Stimulated activated CD4-positive, alpha-beta T cell treated with anti-CD3 and anti-CD28 coated beads, Interleukin-1b, Interleukin-23, amount 100 ng/mL, for 48 hours (primary cell): ENCODE results near the gene PTPRA.
A peak's percentile ranks its signal among the peaks of the same experiment; 100 is the strongest.
"Not testable (repeated sequence)": the region's sequence is repeated elsewhere in the genome, so short reads cannot be mapped to it uniquely, and the experiment has no call there.

ENCODE experiments used
- DNase-seq: peaks from one replicate; pipeline ENCODE4 v3.0.0-alpha.2; 2020

Gene PTPRA

DNA sequence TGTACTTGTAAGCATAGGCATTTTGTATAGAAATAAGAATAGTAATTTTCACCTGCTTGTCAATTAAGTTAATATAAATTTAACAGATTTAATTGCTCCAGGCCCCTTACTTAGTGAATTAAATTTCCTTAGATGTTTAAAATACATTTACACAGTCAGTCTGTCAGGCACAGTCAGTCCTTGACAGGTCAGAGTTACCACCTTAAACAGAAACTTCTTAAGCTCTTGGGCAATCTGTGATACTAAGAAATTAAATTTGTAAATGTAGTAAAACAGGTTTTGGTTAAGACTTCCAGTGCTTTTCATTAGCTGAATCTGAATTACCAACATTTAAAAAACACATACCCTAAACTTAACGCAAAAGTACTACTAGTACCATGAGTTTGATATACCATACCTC is 15.9 kb downstream of the PTPRA start:
- DNase-seq = no peak

DNA sequence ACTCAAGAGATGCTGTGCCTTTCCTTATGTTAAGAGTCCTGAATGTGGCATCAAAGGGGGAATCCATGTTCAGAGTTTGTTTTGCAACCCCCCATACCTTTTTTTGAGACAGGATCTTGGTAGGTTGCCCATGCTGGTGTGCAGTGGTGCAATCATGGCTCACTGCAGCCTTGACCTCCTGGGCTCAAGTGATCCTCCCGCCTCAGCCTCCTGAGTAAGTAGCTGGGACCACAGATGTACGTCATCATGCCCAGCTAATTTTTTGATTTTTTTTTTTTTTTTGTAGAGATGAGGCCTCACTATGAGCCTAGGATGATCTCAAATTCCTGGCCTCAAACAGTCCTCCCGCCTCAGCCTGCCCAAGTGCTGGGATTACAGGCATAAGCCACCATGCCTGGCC is 16.5 kb downstream of the PTPRA start:
- DNase-seq = no peak

DNA sequence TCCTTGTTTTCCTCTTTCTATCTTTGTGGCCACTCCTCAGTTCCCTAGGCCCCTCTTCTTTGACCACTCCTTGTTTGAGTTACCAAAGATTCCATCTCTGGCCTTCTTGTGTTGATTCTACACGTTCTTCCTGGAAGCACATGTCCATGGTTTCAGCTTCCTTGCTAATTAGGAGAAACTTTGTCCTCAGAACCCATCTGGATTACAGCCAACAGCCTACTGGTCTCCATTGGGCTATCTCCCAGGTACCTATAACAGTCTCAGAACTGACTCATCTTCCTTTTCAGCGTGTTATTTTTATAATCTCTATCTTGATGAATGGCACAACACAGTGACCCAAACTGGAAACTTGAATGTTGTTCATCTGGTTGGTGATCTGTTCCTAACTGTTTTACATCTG is 17.5 kb downstream of the PTPRA start:
- DNase-seq = no peak

DNA sequence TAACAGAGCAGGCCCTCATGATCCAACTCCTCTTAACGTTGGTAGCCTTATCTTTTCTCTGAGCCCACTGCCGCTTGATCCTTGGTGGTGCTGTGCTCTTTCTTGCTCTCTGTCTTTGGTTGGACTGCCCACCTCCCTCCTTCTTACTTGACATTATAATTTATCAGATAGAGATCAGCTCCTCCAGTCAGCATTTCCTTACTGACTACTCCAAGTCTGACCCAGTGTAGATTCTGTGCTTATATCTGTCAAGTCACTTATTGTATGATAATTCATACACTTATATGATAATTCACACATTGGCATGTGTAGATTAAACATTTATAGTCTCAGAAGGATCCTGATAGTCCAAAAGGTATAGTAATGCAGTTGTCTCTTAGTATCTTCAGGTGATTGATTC is 18.1 kb downstream of the PTPRA start:
- no peak for DNase-seq

DNA sequence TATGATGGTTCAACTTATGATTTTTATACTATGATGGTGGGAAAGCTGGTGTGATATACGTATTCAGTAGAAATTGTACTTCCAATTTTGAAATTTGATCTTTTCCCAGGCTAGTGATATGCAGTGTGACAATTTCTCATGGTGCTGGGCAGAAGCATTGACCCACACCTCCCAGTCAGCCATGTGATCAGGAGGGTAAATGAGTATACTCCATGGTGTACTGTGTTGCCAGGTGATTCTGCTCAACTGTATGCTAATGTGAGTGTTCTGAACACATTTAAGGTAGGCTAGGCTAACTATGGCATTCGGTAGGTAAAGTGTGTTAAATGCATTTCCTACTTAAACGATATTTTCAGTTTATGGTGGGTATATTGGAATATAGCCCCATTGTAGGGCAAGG is 19.1 kb downstream of the PTPRA start:
- DNase-seq = no peak

DNA sequence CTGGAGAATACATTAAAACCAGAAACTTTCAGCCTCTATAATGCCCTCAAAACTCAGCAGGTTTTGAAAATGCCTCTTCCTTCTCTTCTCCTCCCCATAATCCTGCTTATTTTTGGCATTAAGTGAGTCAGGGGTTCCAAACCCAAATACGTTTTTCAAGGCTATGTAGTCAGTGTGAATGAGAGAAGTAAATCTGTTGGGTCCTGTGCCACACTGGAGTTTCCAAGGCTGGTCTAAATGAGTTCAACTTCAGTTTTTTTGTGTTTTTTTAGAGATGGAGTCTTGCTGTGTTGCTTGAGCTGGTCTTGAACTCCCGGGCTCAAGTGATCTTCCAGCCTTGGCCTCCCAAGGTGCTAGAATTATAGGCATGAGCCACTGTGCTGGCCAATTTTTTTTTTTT is 20.9 kb downstream of the PTPRA start:
- DNase-seq = no peak

DNA sequence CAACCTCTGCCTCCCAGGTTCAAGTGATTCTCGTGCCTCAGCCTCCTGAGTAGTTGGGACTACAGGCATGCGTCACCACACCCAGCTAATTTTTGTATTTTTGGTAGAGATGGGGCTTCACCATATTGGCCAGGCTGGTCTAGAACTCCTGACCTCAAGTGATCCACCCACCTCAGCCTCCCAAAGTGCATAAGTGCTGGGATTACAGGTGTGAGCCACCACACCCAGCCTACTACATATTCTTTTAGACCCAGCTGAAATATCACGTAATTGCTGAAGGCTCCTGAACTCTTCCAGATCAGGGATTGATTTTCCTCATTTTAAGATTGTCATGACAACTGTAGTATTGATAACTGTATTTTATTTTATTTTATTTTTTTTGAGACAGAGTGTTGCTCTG is 21.9 kb downstream of the PTPRA start:
- not testable (repeated sequence) for DNase-seq

DNA sequence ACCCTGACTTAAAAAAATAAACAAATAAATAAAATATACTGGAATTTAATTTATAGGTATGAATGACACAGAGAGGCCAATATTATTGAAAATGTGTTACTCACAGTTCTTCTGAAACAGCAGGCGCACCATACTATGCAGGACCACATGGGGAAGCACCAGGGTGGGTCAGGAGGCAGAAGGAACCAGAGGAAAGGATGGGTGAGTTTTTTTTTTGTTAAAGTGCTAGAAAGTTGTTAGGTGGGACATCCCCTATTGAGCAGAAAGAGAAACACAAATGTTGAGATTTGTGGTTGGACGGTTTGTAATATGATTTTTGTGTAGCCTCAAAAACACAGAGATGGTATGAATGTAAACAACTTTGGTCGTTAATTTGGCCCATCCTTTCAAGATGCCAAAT is 26.0 kb downstream of the PTPRA start:
- peak; percentile 34 for DNase-seq

DNA sequence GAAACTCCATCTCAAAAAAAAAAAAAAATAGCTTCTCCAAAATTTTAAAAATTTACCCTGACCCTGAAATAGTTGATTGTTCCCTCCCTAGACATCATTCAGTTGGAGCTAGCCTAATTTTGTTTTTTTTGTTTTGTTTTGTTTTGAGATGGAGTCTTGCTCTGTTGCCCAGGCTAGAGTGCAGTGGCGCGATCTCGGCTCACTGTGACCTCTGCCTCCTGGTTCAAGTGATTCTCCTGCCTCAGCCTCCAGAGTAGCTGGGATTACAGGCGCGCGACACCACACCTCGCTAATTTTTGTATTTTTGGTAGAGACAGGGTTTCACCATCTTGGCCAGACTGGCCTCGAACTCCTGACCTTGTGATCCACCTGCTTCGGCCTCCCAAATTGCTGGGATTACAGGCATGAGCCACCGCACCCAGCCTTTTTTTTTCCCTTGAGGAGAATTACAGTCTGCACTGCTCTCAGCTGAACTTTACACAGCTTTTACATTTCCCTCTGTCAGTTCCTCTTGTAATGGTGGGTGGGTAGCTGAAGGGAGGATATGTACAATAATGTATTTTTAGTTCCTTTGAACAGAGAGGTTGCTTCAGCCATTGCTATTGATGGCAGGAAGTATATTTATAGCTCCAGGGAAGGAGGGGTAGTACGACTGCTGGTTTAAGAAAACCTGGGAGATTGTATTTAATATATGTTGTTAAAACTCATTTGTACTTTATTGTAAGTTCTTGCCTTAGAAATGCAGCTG is 27.7 kb downstream of the PTPRA start:
- no peak for DNase-seq

DNA sequence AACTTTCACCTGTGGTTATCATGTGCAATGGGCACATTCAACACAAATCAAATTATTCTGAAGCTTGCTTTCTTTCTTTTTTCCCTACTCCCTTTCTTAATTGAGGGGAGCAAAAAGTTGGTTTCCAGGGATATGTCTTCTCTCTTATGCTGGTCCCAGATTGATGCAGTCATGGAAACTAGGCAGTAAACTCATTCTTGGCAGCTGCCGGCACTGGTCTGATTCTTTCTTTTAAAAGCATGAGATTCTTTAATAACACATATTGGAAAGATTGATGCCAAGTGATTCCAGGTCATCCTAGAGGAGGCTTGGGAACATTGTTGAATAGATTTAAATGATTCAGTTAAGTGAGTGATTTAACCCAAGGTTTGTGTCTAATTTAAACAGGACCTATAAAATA is 29.0 kb downstream of the PTPRA start:
- DNase-seq = no peak

DNA sequence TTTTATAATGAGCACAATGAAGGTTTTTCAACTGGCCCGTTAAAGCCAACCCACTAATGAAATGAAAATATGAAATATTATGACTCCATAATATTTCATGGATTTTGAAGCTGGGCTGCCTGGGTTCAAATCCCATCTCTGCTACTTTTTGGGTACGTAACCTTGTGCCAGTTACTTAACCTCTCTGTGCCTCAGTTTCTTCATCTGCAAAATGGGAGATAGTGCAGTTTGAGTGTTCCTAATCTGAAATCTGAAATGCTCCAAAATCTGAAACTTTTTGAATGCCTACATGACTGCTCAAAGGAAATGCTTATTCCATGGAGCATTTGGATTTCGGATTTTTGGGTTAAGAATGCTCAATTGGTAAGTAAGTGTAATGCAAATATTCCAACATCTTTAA is 29.5 kb downstream of the PTPRA start:
- DNase-seq = no peak

DNA sequence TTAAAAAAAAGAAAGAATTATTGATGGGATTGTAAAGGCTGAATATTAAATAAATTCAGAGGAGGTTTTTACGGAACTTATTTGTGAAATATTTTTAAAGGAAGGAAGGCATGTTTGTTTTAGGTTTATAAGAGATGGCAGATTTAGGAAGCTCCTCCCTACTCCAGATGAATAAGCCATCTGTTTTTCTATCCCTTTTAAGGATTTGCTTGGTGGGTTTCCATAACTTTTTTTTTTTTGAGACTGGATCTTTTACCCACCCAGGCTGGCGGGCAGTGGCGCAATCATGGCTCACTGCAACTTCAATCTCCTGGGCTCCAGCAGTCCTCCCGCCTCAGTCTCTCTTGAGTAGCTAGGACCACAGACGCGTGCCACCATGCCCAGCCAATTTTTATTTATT is 30.4 kb downstream of the PTPRA start:
- DNase-seq = no peak

DNA sequence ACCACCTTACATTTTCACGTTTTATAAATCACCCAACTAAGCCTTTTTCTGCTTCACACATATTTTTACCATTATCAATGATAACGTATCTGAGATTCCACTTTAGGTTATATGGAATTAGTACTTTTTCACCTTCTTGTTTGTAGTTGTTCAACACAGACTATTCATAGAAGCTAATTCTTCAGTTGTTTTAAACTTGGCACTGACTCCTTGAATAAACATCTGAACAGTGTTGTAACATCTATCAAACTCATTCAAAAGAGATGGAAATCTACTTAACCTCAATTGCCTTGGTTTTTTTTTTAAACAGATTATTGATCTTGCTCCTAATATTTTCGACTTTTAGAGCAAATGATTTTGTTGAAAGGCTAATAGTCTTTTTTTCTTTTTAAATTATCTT is 34.2 kb downstream of the PTPRA start:
- DNase-seq = no peak

DNA sequence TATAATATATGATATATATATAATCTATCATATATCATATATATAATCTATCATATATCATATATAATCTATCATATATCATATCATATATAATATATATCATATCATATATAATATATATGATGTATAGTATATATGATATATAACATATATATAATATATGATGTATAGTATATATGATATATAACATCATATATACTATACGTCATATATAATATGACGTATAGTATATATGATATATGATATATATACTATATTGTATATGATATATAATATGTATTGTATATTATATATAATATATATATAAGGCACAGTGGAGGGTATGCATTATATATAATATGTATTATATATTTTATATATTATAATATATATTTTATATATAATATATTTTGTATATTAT is 36.7 kb downstream of the PTPRA start:
- no peak for DNase-seq

DNA sequence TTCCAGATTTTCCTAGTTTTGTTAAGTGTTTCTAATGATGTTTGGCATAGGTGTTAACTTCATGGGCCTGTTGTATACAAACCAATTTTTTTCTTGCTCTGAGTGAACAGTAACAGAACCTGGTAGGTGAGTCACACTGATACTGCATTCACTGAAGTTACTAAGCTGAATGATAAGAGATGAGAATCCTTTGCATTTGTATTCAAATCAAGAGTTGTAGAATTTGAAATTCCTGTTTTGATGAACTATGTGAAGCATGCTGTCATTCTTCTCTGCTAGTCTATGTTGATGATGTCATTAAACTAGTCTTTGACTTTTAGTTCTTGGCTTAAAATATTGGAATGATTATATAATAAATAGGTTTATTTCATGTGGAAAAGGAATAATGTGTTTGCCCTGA is 37.9 kb downstream of the PTPRA start:
- DNase-seq = no peak

DNA sequence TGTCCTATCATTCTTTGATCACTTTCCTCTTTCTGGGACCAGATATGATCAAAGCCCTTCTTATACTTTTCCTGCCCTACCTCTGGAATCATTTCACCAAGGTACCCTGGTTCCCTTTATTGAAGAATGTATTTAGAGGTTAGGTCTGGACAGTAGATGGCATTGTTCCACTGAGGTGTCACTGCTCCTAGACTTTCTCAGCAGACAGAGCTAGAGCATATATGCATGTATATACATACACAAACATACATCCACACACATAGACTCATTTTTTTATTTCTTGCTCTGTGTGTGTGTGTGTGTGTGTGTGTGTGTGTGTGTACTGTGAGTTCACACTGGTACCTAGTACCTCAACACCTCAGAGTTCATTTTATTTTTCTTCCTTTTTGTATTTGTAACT is 40.9 kb downstream of the PTPRA start:
- no peak for DNase-seq

DNA sequence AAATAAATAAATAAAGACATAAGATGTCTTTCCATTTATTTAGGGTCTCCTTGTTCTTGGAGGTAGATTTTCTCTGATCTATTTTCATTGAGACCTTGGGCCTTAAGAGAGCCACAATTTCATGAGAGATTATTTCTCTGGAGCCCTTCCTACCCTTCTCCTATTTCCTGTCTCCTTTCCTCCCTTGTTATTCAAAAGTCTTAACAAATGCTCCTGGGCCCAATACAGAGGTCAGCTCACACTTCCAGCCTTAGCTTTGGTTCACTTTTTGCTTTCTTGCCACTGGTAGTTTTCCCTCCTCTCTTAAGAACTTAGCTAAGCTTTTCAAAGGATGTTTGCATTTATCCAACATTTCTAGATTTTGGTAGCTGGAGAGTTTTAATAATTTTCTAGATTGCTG is 44.0 kb downstream of the PTPRA start:
- DNase-seq = no peak

DNA sequence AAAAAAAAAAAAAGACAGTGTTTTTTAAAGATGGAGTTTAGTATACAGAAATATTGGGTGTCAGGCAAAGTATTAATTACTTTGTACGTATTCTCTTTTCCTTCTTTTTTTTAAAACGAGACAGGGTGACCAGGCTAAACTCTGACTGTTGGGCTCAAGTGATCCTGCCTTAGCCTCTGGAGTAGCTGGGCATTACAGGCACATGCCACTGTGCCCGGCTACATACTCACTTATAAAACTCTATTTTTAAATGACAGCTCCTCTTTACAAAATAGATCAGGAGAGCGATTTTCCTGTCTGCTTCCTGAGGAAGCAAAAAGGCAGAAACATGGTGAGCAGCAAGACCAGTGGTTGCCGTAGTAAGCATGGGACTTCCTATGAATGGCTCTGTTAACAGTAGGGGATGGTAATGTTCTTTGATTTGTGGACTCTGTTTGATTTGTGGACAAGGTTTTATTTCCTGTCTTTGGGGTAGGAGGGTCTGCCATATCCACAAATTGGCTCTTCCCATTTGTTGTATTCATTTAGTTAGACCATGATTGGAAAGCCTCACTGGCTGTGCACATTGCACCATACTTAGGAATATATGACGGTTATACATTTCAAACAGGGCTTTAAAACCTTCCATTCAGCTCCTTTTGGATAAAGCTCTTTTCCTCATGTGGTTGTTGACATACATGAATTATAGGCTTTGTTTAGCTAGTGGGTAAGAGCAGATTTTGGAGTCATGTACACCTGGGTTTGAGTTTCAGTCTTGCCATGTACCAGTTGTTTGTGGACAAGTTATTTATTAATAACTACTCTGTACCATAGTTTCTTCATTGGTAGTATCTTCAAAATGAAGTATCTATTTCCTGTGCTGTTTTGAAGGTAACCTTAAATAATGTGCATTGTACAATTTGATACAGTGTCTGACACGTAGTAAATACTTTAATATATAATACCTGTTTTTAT is 45.1 kb downstream of the PTPRA start:
- DNase-seq = no peak

DNA sequence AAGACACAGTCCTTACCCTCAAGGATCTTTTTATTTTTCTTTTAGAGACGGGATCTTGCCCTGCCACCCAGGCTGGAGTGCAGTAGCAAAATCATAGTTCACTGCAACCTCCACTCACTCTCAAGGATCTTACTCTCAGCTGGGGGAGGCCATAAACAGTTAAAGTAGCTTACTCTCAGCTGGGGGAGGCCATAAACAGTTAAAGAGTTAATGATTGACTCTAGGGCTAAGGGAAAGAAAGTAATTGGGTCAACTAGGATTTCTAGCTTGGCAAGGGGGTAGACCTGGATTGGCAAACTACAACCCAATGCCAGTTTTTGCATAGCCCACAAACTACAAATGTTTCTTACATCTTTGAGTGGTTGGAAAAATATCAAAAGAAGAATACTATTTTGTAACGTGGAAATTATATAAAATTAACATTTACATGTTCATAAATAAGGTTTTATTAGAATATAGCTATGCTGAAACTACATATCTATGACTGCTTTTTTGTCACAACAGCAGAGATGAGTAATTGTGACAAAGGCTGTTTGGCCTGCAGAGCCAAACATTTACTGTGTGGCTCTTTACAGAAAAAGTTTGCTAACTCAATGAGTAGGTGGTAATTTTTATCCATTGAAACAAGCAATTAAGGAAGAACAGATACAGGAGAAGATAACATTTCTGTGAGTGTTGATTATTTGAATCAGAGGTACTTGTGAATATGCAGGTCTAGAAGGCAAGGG is 46.4 kb downstream of the PTPRA start:
- DNase-seq = no peak

DNA sequence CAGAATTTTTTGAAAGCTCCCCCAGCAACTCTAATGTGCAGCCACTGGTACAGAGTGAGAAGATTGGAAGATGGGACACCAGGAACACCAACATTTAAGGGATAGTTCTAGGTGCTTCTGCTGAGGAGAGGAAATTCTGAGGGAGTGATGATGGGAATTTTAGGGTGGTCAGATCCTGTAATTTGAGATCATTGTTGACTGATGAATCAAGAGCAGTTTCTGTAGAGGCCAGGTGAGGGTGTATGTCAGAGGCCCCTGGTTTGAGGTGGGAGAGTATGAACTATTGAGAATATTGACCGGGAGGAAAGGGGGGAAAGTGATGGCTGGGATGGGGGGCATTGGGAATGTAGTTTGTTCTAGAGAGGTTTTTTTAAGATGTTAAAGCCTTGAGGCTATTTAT is 47.2 kb downstream of the PTPRA start:
- DNase-seq = no peak

DNA sequence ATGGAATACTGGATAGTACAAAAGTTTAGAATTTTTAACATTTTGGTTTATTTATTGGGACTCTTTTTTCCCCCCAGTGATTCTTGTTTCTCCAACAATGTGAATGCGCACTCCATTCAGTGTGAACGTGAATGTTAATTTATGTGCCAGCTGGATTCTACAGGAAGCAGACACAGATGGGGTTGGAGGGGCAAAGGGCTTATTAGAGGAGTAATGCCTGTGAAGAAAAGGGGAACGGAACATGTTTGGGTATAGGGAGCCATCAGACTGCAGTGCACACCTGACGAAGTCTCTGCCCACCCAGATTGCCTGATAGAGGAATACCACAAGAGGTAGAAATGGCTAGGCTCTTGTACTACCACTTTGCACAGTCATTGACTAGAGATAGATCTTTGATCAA is 48.2 kb downstream of the PTPRA start:
- no peak for DNase-seq

DNA sequence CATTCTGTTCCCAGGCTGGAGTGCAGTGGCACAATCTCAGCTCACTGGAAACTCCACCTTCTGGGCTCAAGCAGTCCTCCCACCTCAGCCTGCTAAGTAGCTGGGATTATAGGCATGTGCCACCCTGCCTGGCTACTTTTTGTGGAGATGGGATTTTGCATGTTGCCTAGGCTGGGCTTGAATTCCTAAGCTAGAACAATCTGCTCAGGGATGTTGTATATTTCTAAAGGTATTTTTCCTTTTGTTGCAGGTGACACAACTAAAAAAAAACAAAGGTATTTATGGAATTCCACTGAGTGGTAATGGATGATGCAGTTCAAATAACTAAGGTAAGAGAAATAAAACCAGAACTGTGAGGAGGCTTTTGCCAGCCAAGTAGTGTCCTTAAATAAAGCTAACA is 49.7 kb downstream of the PTPRA start:
- no peak for DNase-seq

DNA sequence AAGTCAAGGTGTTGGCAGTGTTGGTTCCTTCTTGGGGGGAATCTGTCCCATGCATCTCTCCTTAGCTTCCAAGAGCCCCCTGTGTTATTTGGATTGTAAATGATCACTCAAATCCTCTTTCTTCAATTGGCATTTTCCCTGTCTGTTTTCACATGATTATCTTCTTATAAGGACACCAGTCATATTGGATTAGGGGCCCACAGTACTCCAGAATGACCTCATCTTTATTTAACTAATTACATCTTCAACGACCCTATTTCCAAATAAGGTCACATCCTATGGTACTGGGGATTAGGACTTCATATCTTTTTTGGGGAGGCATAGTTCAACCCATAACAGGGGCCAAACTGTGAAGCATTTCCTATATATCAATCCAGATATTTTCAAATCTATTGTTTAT is 57.3 kb downstream of the PTPRA start:
- DNase-seq = no peak

DNA sequence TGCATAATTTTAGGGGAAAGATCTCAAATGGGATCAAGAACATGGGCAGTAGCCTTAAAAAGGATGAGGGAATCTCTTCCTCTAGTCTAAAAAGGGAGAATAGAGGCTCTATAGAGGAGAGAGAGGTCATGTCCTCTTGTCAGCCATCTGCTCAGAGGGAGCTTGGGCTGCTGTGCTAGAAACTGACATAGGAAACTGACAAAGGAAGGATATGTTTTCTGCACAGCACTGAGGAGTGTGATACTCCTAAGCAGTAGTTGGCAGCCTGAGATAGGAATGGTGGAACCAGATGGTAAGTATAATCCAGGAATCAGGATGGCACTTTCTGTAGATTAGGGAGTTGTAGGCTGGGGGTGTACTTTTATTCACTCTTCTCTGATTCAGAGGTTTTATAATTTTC is 59.2 kb downstream of the PTPRA start:
- DNase-seq = no peak
